K562 (cell line): ENCODE measurements around the gene HDAC3. TPM values are rescaled to one million over a fixed set of nuclear protein-coding genes. Genes with fewer than 3 reads are reported as not detected.
A peak's percentile ranks its signal among the peaks of the same experiment; 100 is the strongest.

Experiments used
- CC2D1A ChIP-seq: fragments of 450-650 bp; IDR thresholded peaks from 2 replicates; pipeline ENCODE4 v1.6.1; 2017; ENCODE audit warnings: mild to moderate bottlenecking
- CREB3 ChIP-seq: fragments of 450-650 bp; conservative IDR thresholded peaks from 2 replicates; pipeline ENCODE4 v1.6.1; 2016; ENCODE audit warnings: missing genetic modification characterization, low read depth, mild to moderate bottlenecking, missing compliant biosample characterization, moderate library complexity
- ELK3 ChIP-seq: fragments of 450-650 bp; formaldehyde crosslinking; IDR thresholded peaks from 2 replicates; pipeline ENCODE4 v1.4.0; 2020; ENCODE audit warnings: mild to moderate bottlenecking
- HCFC1 ChIP-seq: IDR thresholded peaks from 2 replicates; pipeline ENCODE4 v1.6.1; 2012; ENCODE audit warnings: low read depth, low read length, improper control_type of control experiment
- HDGF ChIP-seq: fragments of 450-650 bp; IDR thresholded peaks from 2 replicates; pipeline ENCODE4 v1.6.1; 2016
- HES1 ChIP-seq: fragments of 450-650 bp; IDR thresholded peaks from 2 replicates; pipeline ENCODE4 v1.6.1; 2016; ENCODE audit warnings: low read depth, mild to moderate bottlenecking, moderate library complexity
- HINFP ChIP-seq: fragments of 450-650 bp; conservative IDR thresholded peaks from 2 replicates; pipeline ENCODE4 v1.6.1; 2016; ENCODE audit warnings: missing genetic modification characterization, low read depth, mild to moderate bottlenecking, control low read depth, missing compliant biosample characterization
- HSF4 ChIP-seq: fragments of 250-450 bp; sonication (Bioruptor Pico); IDR thresholded peaks from 2 replicates; pipeline ENCODE4 v2.1.2; 2022; ENCODE audit warnings: mild to moderate bottlenecking, moderate library complexity, borderline replicate concordance
- KAT2B ChIP-seq: IDR thresholded peaks from one replicate; pipeline ENCODE4 v1.6.1; 2012; ENCODE audit warnings: low read depth, mild to moderate bottlenecking, control low read depth, inconsistent platforms, low read length, moderate library complexity
- KAT8 ChIP-seq: fragments of 450-650 bp; IDR thresholded peaks from 2 replicates; pipeline ENCODE4 v1.6.1; 2016; ENCODE audit warnings: low read depth, mild to moderate bottlenecking
- PBX2 ChIP-seq, 2 experiments: IDR thresholded peaks in 1 of 2; conservative IDR thresholded peaks in 1 of 2; 2 replicates each; pipeline ENCODE4 v1.6.1; 2016; ENCODE audit warnings: low read depth in 2 of 2, mild to moderate bottlenecking in 1 of 2, missing compliant biosample characterization in 1 of 2, missing genetic modification characterization in 1 of 2, moderate library complexity in 1 of 2
- UBTF ChIP-seq, 2 experiments: IDR thresholded peaks; 2 replicates each; pipeline ENCODE4 v1.6.1; 2012; ENCODE audit warnings: improper control_type of control experiment in 2 of 2, low read depth in 2 of 2, low read length in 2 of 2, borderline replicate concordance in 1 of 2
- polyA plus RNA-seq, 8 experiments: library from polyadenylated mRNA; depleted of rRNA in 4 of 8; stranded (reverse) in 5 of 8; unstranded in 3 of 8; fragments of >200 nt; fragmentation: Nextera tagmentation in 2 of 8; fragmentation: Illumina TruSeq in 1 of 8; extraction: Ambion mirVana in 2 of 8; extraction: Trizol in 1 of 8; gene quantifications; 2 replicates each; pipeline versions ENCODE4 v1.2.1 to v1.2.3, GENCODE V29; 2011 to 2014; ENCODE audit warnings: inconsistent platforms in 1 of 8, missing spikeins in 1 of 8
- total RNA-seq, 7 experiments: library from RNA; depleted of rRNA in 6 of 7; stranded (reverse); fragments of >200 nt in 6 of 7; fragmentation: Illumina TruSeq in 2 of 7; extraction: Trizol in 2 of 7; gene quantifications; 2 replicates each; pipeline versions ENCODE4 v1.2.1 to v1.2.3, GENCODE V29; 2011 to 2021; ENCODE audit warnings: low replicate concordance in 1 of 7
- TF ChIP-seq, protein P1 (sequence below): IDR thresholded peaks from 2 replicates; pipeline ENCODE4 v1.6.1; 2012; ENCODE audit warnings: low read depth, low read length, improper control_type of control experiment, borderline replicate concordance

The HDAC3 gene
- total and polyA plus RNA-seq, 9 of the 15 experiments (the other 6 are each of a cell fraction or from before 2014, with no cell fraction given), result 89.7 to 191 (median 119) TPM

GRCh38 chr5:141618030-141618803 is 18.4 kb downstream of the HDAC3 start (continued):
- TF ChIP-seq UBTF (IDR thresholded peaks at IDR 0.05; ENCODE audit: borderline replicate concordance in 1 of 2, low read depth in 2 of 2, low read length in 2 of 2), result peak; percentile 86 to 94; a peak in 2 of 4 replicates
- no peak for TF ChIP-seq HSF4 (CRISPR knock-in tag)
- no peak for TF ChIP-seq KAT2B
- 0 out of 2 replicates have a peak, but pooled peaks have one; percentile 55 for TF ChIP-seq HDGF
- no peak for TF ChIP-seq ELK3 (CRISPR knock-in tag)
- TF ChIP-seq, protein P1, sequence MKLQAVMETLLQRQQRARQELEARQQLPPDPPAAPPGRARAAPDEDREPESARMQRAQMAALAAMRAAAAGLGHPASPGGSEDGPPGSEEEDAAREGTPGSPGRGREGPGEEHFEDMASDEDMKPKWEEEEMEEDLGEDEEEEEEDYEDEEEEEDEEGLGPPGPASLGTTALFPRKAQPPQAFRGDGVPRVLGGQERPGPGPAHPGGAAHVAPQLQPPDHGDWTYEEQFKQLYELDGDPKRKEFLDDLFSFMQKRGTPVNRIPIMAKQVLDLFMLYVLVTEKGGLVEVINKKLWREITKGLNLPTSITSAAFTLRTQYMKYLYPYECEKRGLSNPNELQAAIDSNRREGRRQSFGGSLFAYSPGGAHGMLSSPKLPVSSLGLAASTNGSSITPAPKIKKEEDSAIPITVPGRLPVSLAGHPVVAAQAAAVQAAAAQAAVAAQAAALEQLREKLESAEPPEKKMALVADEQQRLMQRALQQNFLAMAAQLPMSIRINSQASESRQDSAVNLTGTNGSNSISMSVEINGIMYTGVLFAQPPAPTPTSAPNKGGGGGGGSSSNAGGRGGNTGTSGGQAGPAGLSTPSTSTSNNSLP, result 0 out of 2 replicates have a peak, but pooled peaks have one; percentile 17
- peak; percentile 46; the same call in 1 of the 2 replicates for TF ChIP-seq HCFC1
- peak; percentile 36; the same call in 1 of the 2 replicates for TF ChIP-seq CC2D1A
- TF ChIP-seq HES1, result no peak
- no peak for TF ChIP-seq HINFP
- TF ChIP-seq PBX2 (CRISPR knock-in tag; IDR thresholded peaks at IDR 0.05; ENCODE audit: low read depth), result no peak
- no peak for TF ChIP-seq PBX2 (tag; conservative IDR thresholded peaks at IDR 0.05; ENCODE audit: low read depth)
- no peak for TF ChIP-seq CREB3 (tag)
- TF ChIP-seq KAT8, result no peak
